ENCODE measurements around the gene UST.

- TF ChIP-seq POLR2A (IDR thresholded peaks at IDR 0.05; ENCODE audit: low read length) (no peak), GATA1 (IDR thresholded peaks at IDR 0.05; ENCODE audit: low read depth, low read length) (no peak)
Observed at GRCh38 chr6:148828047-148828446, 81.2 kb downstream of the UST start.

All from erythroblast (primary cell).